Amygdala (tissue), 56 donors: ENCODE data around the gene CDC42BPB.

Source experiments
- DNase-seq, 56 donors: peaks; one replicate each; lab custom pipeline; 2025; lab: John Stamatoyannopoulos, UW

CDC42BPB gene

DNA sequence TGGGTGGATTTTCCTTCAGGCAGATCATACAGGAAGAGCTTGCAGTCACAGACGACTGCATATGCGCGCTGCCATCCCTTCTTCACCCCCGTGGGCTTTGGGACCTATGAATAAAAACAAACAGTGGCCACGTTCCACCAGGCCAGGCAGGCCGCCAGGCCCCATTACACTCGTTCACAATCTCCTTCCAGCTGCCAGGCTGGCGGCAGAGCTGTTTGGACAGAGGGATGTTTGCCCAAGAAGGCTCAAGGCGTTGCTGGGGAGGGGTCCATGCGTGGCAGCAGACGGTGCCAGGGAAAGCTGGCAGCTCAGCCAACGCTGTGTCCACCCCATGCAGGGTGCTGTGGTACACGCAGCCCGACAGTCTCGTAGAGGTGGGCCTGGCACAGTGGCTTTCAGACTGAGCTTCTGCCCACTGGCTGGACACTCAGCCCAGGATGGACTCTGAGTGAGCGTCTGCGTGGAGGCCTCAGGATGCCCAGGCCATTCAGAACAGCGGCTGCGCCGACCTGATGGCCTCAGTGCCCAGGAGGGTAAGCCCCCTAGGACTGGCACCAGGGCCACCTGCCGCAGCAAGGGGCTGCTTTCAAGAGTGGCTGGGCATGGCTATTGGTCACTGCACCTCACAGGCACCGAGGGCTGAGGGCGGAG, 107.4 kb downstream of the CDC42BPB start:
- peak in 54 of 56 donors; percentile 12 to 88 (median 66) for DNase-seq

- DNase-seq, result peak in 3 of 56 donors; percentile 11 to 32 (median 26)
Measured at GRCh38 chr14:102949062-102949800, 108.1 kb downstream of the CDC42BPB start.

DNA sequence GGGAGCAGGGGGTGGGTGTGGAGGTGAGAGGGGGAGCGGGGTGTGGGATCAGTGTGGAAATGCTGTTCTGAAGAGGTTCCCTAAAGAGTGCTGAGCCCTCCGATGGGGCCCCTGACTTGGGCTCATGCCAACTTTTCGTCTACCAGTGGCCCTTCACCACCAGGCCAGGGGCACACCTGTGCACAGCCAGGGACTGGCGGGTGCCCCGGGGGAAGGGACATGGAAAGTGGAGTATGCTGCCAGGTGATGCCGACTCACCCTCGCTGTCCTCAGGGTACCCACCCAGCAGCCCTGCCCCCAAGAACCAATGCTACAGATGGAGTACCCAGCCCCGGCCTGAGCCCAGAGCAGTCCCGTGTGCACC, 108.7 kb downstream of the CDC42BPB start:
- no peak for DNase-seq

- no peak for DNase-seq
Measured at GRCh38 chr14:102947321-102948103, 109.8 kb downstream of the CDC42BPB start.

DNA sequence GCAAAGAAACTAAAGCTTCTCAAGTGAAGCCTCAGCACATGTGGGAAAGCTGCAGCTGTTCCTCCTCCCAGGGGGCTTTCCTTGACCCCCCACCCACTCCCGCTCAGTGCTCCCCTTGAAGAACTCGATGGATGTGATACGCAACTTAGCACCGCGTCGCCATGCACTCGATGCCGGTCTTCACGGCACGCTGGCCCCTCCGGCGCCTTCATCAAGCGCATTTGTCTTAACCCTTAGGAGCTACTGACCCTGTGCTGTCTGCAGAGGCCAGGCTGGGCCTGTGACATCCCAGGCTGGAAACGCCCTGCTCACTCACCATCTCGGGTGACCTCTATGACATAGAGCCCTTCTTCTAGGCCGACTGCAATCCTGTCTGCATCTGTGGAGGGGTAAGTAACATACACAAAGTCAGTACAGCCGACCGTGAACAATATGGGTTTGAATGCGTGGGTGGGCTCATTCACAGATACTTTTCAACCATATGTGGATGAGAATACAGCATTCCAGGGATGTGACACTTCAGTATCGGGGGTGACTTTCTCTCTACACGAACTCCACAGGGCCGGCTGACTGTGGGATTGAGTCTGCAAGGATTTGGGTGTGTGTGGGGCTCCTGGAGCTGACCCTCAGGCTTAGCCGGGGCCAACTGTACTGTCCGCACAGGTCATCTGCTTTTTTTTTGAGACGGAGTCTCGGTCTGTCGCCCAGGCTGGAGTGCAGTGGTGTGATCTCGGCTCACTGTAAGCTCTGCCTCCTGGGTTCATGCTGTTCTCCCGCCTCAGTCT, 111.8 kb downstream of the CDC42BPB start:
- no peak for DNase-seq

DNA sequence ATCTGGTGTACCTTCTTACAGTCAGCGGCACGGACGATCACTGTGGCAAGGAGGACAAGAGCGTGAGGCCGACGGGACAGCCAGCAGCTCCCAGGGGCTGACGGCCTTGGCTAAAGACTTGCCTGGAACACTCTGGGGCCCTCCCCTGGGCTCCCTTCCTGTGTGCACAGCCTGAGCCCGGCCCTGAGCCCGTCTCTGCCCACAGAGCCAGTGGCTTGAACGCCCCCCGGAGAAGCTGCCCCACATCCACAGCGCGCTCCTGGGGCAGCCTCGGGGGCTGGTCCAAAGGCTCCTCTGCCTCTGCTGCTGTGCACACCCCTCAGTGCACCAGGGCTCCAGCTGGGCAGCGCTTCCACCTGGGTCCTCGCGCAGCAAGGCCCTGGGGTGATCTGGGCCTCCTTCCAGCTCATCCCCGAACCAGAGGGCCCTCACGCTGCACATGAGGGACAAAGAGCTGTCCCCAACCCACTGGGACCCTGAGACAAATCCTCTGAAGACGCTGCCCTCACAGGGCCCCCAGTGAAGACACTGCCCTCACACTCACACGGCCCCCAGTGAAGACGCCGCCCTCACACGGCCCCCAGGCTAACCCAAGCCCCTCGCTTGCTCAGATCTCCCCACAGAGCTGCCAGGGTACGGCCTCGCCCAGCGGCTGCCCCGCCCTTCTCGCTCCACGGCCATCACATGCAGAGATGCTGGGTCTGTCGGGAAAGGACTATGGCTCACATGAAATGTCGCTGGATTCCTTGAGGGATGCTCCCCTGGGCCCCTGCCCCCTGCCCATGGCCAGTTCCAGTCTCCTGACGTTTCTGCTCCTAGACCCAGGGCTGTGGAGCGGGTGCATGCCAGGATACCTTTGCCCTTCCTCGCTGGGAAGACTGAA, 112.7 kb downstream of the CDC42BPB start:
- no peak for DNase-seq

GRCh38 chr14:102943979-102944378, 113.4 kb downstream of the CDC42BPB start:
- DNase-seq, result no peak

- no peak for DNase-seq
Measured at GRCh38 chr14:102943454-102943853, 113.9 kb downstream of the CDC42BPB start.

GRCh38 chr14:102942069-102942468, 115.3 kb downstream of the CDC42BPB start:
- no peak for DNase-seq

DNA sequence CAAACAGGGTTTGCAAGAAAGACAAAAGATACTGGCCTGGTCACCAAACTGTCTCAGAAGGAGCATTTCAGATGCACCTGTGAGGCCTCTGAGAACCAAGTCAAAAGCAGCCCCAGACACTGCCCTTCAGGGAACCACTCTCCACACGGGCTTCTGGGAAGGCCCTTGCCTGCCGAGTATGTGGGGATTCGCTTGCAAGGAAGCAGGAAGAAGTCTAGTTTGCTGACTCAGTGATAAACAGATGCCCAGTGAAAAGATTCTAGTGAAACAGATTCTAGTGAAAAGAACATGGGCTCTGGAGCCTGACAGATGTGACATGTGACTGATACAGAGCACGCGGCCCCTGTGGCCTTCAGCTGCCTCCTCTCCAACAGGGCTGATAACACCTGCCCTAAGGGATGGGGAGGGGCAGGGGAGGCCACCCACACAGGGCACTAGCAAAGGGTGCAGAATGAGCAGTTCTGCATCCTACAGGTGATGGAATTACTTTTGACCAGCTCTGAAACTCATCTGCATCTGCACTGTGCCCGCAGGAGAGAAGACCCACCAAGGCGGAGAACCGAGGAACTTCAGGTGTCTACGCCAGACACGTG, 115.8 kb downstream of the CDC42BPB start:
- no peak for DNase-seq

- DNase-seq, result peak in 1 of 56 donors; percentile 9
Measured at GRCh38 chr14:102940729-102941362, 116.5 kb downstream of the CDC42BPB start.

- DNase-seq, result no peak
Measured at GRCh38 chr14:102939820-102940561, 117.4 kb downstream of the CDC42BPB start.

DNA sequence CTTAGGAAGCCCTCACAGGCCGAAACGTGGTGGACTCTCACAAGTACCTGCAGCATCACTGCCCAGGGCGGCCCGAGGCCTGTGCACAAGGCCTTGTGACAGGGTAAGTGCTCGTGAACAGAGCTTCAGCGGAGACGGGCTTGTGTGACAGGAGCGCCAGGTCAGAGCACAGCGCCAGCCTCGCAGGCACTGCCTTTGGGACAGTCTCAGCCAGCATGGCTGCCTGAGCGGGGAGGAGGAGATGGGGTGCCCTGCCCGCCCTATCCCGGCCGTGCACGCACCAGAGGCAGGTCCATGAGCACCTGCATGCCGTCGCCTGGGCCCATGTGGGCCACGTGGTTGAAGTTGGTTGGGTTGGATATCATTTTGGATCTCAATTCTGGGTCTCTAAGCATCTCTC, 118.0 kb downstream of the CDC42BPB start:
- DNase-seq, result no peak

GRCh38 chr14:102938191-102938590, 119.2 kb downstream of the CDC42BPB start:
- DNase-seq, result no peak

DNA sequence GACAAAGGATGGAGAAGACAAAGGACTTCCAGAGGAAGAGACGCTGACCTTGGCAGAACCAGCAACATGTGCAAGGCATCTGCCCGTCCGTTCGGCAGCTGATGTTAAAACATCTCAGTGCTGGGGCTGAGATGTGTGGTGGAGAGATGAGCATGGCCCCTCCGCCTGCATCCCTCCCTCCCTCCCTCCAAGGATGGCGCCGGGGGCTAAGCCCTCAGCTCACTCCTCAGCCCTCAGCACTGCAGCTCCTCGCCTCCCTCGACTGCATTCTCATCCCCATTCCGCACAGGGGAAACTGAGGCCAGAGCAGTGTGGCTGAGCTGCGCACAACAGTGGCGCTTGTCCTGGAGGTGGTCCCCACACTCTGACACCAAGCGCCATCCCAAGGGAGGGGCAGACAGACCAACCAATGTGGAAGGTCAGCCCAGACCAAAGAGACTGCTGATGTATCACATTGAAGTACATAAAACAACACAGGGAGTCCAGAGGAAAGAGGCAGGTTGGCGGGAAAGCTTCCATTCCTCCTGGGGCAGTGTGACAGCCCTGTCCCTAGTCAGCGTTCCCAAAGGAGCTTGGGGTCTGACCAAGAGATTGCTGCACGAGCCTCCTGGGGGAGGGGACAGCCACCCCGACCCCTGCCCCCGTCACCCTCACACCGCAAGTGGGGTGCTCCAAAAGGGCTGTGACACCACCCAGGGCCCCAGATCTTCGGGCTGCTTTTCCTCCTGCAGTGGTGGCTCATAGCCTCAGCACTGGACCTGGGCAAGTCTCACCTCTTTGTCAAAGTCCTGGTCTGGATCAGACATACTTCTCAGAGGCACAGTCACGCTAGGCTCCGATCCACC, 119.8 kb downstream of the CDC42BPB start:
- DNase-seq, result no peak

DNA sequence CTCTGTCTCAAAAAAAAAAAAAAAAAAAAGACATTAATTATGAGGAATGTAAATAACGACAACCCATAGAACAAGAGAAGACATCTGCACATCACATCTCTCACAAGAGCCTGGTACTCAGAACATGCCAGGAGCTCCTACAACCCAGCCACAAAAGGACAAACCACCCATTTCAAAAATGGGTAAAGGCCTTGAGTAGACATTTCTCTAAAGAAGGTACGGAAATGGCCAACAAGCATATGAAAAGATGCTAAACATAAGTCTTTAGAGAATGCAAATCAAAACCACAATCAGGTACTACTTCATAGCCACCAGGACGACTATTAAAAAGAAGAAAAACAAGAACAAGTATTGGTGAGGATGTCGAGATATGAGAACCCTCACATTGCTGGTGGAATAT, 121.6 kb downstream of the CDC42BPB start:
- DNase-seq, result no peak

GRCh38 chr14:102933618-102934231, 123.6 kb downstream of the CDC42BPB start:
- no peak for DNase-seq
